K562 (cell line): ENCODE data around the gene ERVV-1. TPM values are rescaled to one million over a fixed set of nuclear protein-coding genes. Genes with fewer than 3 reads are reported as not detected.

Experiments
- ATAC-seq: fragments of 200-7000 bp; cut with Tn5 transposase; 3 replicates; pipeline ENCODE4 v1.9.1; 2020; ENCODE audit warnings: moderate library complexity
- BruUV-seq: library from RNA; stranded (reverse); fragments of 400-500 nt; replicated peaks from 2 replicates; lab custom pipeline; 2021; lab: Mats Ljungman, UMichigan
- CTCF ChIA-PET: fragments of 300-600 bp; formaldehyde crosslinking; extraction: SDS; loops from one replicate; lab custom pipeline; 2021; ENCODE audit warnings: low intra/inter-chr PET ratio; lab: Yijun Ruan, JAX
- POLR2A ChIA-PET: fragments of 300-600, 350-650 bp; sonication (Branson Sonifier 250); formaldehyde crosslinking; extraction: SDS; loops from one replicate; lab custom pipeline; 2021; ENCODE audit warnings: antibody characterized with exemption, inconsistent platforms; lab: Yijun Ruan, JAX
- DNase-seq, 4 experiments: peaks; one replicate each; pipeline versions ENCODE4 v3.0.0 to v3.0.0-alpha.2; 2011 to 2018; ENCODE audit warnings: low spot score in 3 of 4, mixed read lengths in 3 of 4; ENCODE audit errors: extremely low read depth in 1 of 4
- FAIRE-seq: peaks from 2 replicates; lab custom pipeline; 2011; peaks lifted over from hg19 to GRCh38; lab: Jason Lieb, UNC
- H2AFZ ChIP-seq: 2 replicates; pipeline ENCODE4 v1.6.0; 2011; ENCODE audit warnings: low read depth, low read length, control low read depth, inconsistent platforms
- H3K27ac ChIP-seq: fragments of 200-600 bp; 3 replicates; pipeline ENCODE4 v1.8.0; 2011; ENCODE audit warnings: low read depth, mild to moderate bottlenecking, control low read depth, inconsistent platforms, low read length, moderate library complexity, mixed read lengths; ENCODE audit errors: extremely low read depth
- H3K27me3 ChIP-seq, 2 experiments: fragments of 300-600 bp in 1 of 2; 2 replicates in 1 of 2; 3 replicates in 1 of 2; pipeline versions ENCODE4 v1.6.0 to v1.8.0; 2011; ENCODE audit warnings: inconsistent platforms in 2 of 2, low read length in 2 of 2, mild to moderate bottlenecking in 1 of 2, mixed read lengths in 1 of 2, moderate library complexity in 1 of 2; ENCODE audit not compliant: control insufficient read depth in 2 of 2, insufficient read depth in 2 of 2
- H3K36me3 ChIP-seq: fragments of 300-600 bp; 3 replicates; pipeline ENCODE4 v1.8.0; 2011; ENCODE audit warnings: mild to moderate bottlenecking, low read length, inconsistent platforms; ENCODE audit not compliant: control insufficient read depth, insufficient read depth
- H3K4me1 ChIP-seq, 2 experiments: fragments of 200-600 bp in 1 of 2; replicated peaks in 1 of 2; 2 replicates in 1 of 2; 3 replicates in 1 of 2; pipeline versions ENCODE4 v1.5.1 to v1.8.0; 2011; ENCODE audit warnings: inconsistent platforms in 2 of 2, low read length in 2 of 2, mild to moderate bottlenecking in 1 of 2, mixed read lengths in 1 of 2, moderate library complexity in 1 of 2; ENCODE audit not compliant: control insufficient read depth in 2 of 2, insufficient read depth in 2 of 2
- H3K4me2 ChIP-seq: 2 replicates; pipeline ENCODE4 v1.6.1; 2011; ENCODE audit warnings: low read length, control low read depth, inconsistent platforms, mixed read lengths; ENCODE audit not compliant: insufficient read depth
- H3K4me3 ChIP-seq: fragments of 200-600 bp; sonication (generic), shearing (Covaris generic); 2 replicates; pipeline ENCODE4 v1.5.1; 2016; ENCODE audit warnings: control low read depth, inconsistent platforms
- H3K79me2 ChIP-seq: fragments of 200-600 bp; 3 replicates; pipeline ENCODE4 v1.8.0; 2011; ENCODE audit warnings: low read length, inconsistent platforms; ENCODE audit not compliant: control insufficient read depth, insufficient read depth
- H3K9ac ChIP-seq, 2 experiments: 2 replicates each; pipeline versions ENCODE4 v1.6.0 to v1.6.1; 2011; ENCODE audit warnings: low read depth in 2 of 2, low read length in 2 of 2, control low read depth in 1 of 2, inconsistent platforms in 1 of 2, mild to moderate bottlenecking in 1 of 2, mixed read lengths in 1 of 2; ENCODE audit not compliant: insufficient read depth in 1 of 2
- H3K9me1 ChIP-seq: one replicate; pipeline ENCODE4 v1.6.0; 2011; ENCODE audit warnings: inconsistent platforms, mild to moderate bottlenecking, low read length, moderate library complexity; ENCODE audit not compliant: control insufficient read depth, insufficient read depth
- H3K9me3 ChIP-seq: replicated peaks from 2 replicates; pipeline ENCODE4 v1.5.1; 2011; ENCODE audit warnings: low read depth, low read length, inconsistent platforms; ENCODE audit not compliant: control insufficient read depth, insufficient read depth
- H4K20me1 ChIP-seq: replicated peaks from 2 replicates; pipeline ENCODE4 v1.6.1; 2011; ENCODE audit warnings: low read length, inconsistent platforms, mixed read lengths; ENCODE audit not compliant: control insufficient read depth, insufficient read depth
- EGR1 ChIP-seq: fragments of 450-650 bp; conservative IDR thresholded peaks from 2 replicates; pipeline ENCODE4 v1.6.1; 2017; ENCODE audit warnings: mild to moderate bottlenecking
- PCBP1 ChIP-seq: fragments of 200-400 bp; formaldehyde crosslinking; IDR thresholded peaks from 2 replicates; pipeline ENCODE4 v1.6.1; 2018; ENCODE audit warnings: mild to moderate bottlenecking, low read depth, low read length; ENCODE audit not compliant: poor library complexity, severe bottlenecking
- ZKSCAN1 ChIP-seq: fragments of 150-350 bp; IDR thresholded peaks from 2 replicates; pipeline ENCODE4 v1.6.1; 2016; ENCODE audit warnings: low read depth, low read length
- ZNF165 ChIP-seq: fragments of 250-450 bp; sonication (Bioruptor Pico); IDR thresholded peaks from 2 replicates; pipeline ENCODE4 v1.4.0; 2020; ENCODE audit warnings: borderline replicate concordance
- ZNF445 ChIP-seq: fragments of 250-450 bp; sonication (Bioruptor Pico); IDR thresholded peaks from 2 replicates; pipeline ENCODE4 v1.4.0; 2020; ENCODE audit warnings: low read depth, mild to moderate bottlenecking, moderate library complexity
- ZNF830 ChIP-seq: fragments of 250-450 bp; sonication (Bioruptor Pico); IDR thresholded peaks from 2 replicates; pipeline ENCODE4 v1.5.0; 2021; ENCODE audit warnings: mild to moderate bottlenecking
- WGBS: fragments of 100-300 bp; shearing (Covaris generic); methylation state at CpG from one replicate; pipeline ENCODE4 v1.1.6; 2016; ENCODE audit warnings: low coverage, mixed read lengths; ENCODE audit not compliant: insufficient coverage; ENCODE audit errors: missing lambda C conversion rate; 5-methylcytosine and 5-hydroxymethylcytosine counted together
- in situ Hi-C: fragments of 300-500 bp; cut with MboI; formaldehyde crosslinking; loops from 4 replicates; pipeline ENCODE4 v1.15.0; 2018; ENCODE audit warnings: inconsistent platforms, mixed read lengths
- intact Hi-C: fragments of 100-400 bp; cut with micrococcal nuclease; formaldehyde crosslinking; loops from 2 replicates; pipeline ENCODE4 v1.14.2; 2022
- polyA plus RNA-seq, 8 experiments: library from polyadenylated mRNA; depleted of rRNA in 4 of 8; stranded (reverse) in 5 of 8; unstranded in 3 of 8; fragments of >200 nt; fragmentation: Nextera tagmentation in 2 of 8; fragmentation: Illumina TruSeq in 1 of 8; extraction: Ambion mirVana in 2 of 8; extraction: Trizol in 1 of 8; gene quantifications; 2 replicates each; pipeline versions ENCODE4 v1.2.1 to v1.2.3, GENCODE V29; 2011 to 2014; ENCODE audit warnings: inconsistent platforms in 1 of 8, missing spikeins in 1 of 8
- total RNA-seq, 7 experiments: library from RNA; depleted of rRNA in 6 of 7; stranded (reverse); fragments of >200 nt in 6 of 7; fragmentation: Illumina TruSeq in 2 of 7; extraction: Trizol in 2 of 7; gene quantifications; 2 replicates each; pipeline versions ENCODE4 v1.2.1 to v1.2.3, GENCODE V29; 2011 to 2021; ENCODE audit warnings: low replicate concordance in 1 of 7
- TF ChIP-seq, protein P1 (sequence below), 2 experiments: fragments of 250-450 bp in 1 of 2; fragments of 450-650 bp in 1 of 2; sonication (Bioruptor Pico) in 1 of 2; IDR thresholded peaks; 2 replicates each; pipeline versions ENCODE4 v1.6.1 to v1.8.0; 2016 to 2021; ENCODE audit warnings: mild to moderate bottlenecking in 2 of 2, moderate library complexity in 2 of 2, missing compliant biosample characterization in 1 of 2, missing genetic modification characterization in 1 of 2

The ERVV-1 gene
- total and polyA plus RNA-seq, 9 of the 15 experiments (the other 6 are each of a cell fraction or from before 2014, with no cell fraction given): 0.08 TPM; not detected in 8

DNA sequence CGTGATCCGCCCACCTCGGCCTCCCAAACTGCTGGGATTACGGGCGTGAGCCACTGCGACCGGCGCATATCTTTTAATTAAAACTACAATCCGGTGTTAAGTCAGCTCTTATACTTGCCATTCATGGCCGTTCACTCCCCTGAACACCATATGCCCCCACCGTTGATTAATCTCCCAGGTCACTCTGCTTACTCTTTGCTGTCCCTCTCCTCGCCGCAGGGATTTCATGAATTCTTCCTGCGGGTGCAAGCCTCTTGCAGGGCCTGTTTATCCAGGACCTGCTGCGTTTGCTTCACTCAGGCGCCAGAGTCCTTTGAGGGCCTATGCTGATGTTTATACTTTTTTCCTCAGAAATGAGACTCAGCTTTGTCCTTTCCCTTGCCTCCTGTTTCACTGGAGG, 31.8 kb downstream of the ERVV-1 start (continued):
- no peak for TF ChIP-seq ZNF165 (CRISPR knock-in tag)
- TF ChIP-seq ZNF445 (CRISPR knock-in tag): no peak
- no peak for TF ChIP-seq ZNF830 (CRISPR knock-in tag)
- TF ChIP-seq PCBP1: no peak

DNA sequence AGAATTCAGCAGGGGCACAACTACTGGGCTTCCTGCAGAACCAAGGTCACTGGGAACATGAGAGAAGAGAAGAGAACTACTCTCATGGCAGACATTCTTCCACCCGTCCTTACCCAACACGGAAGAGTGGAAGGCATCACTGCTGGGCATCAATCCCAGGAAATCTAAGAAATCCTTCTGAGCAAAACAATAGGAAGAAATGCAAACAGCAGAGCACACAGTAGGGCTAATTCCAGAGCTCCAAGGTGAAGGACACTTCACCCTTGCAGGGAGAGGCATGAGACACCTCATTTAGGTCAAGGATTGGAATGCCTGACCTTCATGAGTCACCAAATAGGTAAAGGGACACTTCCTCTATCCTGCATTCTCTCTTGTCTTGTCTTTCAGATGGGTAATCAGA, 33.7 kb downstream of the ERVV-1 start:
- intact Hi-C loops: no loop called here
- ChIA-PET CTCF (no interaction called here), POLR2A (no interaction called here)
- no TSS peak for BruUV-seq
- in situ Hi-C loops: no loop called here
- 0% methylated on average over 2 of the region's 2 CpGs for WGBS
- Histone ChIP-seq H3K4me1 (no peaks in the 10 kb centered on the region; a peak in 2 of 5 replicates), H3K9me3 (peaks cover 2% of the 10 kb centered on the region), H3K27me3 (peaks cover 0 to 17% of the 10 kb centered on the region in 2 experiments; a peak in 3 of 5 replicates), H3K27ac (no peak overlapping the region), H3K4me3 (no peak overlapping the region), H3K9me1 (no peaks in the 10 kb centered on the region), H3K36me3 (no peaks in the 10 kb centered on the region), H2AFZ (no peak overlapping the region), H3K79me2 (no peaks in the 10 kb centered on the region), H3K4me2 (no peak overlapping the region)
- ATAC-seq: no peak
- no peak for TF ChIP-seq EGR1
- TF ChIP-seq, protein P1, sequence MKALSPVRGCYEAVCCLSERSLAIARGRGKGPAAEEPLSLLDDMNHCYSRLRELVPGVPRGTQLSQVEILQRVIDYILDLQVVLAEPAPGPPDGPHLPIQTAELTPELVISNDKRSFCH (CRISPR knock-in tag; IDR thresholded peaks at IDR 0.05): no peak
- TF ChIP-seq, protein P1 (tag; IDR thresholded peaks at IDR 0.05): no peak
- peak; percentile 56; the same call in 1 of the 2 replicates for TF ChIP-seq ZKSCAN1
- TF ChIP-seq, all 486 proteins: peak for 1
- Histone ChIP-seq H4K20me1 (no peaks in the 10 kb centered on the region), H3K9ac (no peak overlapping the region)
- FAIRE-seq: no peak
- no peak for DNase-seq
